ENCODE results near the gene TNFSF18. TPM values are rescaled to one million over a fixed set of nuclear protein-coding genes. Genes with fewer than 3 reads are reported as not detected.

The TNFSF18 gene
- total RNA-seq, 4 donors from 2014 or later: 0.87 to 3.9 (median 2.1) TPM; not detected in 1

DNA sequence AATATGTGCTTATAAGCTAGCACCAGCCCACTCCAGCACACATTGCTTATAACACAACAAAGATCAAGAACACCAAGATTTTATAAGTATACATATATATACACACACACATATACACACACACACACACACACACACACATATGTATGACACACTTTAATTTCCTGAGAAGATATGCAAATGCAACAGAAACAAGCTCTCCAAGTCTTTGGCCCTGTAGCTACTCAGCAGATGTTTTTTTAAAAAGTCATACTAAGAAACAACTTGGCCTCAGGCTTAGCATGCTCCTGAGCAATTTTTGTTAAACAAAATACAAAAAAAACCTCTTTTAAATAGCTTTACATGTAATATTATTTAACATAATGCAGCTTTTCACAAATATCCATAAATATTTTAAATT, 11.1 kb downstream of the TNFSF18 start:
- Histone ChIP-seq H3K36me3 (no peaks in the 10 kb centered on the region), H3K4me3 (no peak overlapping the region), H3K27me3 (no peaks in the 10 kb centered on the region), H3K4me1 (no peaks in the 10 kb centered on the region), H3K27ac (no peak overlapping the region), H3K9me3 (no peaks in the 10 kb centered on the region)
- intact Hi-C loops (cut with DNase I): no loop called here
- no peak for DNase-seq
- TF ChIP-seq, protein P1, sequence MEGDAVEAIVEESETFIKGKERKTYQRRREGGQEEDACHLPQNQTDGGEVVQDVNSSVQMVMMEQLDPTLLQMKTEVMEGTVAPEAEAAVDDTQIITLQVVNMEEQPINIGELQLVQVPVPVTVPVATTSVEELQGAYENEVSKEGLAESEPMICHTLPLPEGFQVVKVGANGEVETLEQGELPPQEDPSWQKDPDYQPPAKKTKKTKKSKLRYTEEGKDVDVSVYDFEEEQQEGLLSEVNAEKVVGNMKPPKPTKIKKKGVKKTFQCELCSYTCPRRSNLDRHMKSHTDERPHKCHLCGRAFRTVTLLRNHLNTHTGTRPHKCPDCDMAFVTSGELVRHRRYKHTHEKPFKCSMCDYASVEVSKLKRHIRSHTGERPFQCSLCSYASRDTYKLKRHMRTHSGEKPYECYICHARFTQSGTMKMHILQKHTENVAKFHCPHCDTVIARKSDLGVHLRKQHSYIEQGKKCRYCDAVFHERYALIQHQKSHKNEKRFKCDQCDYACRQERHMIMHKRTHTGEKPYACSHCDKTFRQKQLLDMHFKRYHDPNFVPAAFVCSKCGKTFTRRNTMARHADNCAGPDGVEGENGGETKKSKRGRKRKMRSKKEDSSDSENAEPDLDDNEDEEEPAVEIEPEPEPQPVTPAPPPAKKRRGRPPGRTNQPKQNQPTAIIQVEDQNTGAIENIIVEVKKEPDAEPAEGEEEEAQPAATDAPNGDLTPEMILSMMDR (IDR thresholded peaks at IDR 0.05): no peak
- no peak for TF ChIP-seq POLR2A (IDR thresholded peaks at IDR 0.05)

DNA sequence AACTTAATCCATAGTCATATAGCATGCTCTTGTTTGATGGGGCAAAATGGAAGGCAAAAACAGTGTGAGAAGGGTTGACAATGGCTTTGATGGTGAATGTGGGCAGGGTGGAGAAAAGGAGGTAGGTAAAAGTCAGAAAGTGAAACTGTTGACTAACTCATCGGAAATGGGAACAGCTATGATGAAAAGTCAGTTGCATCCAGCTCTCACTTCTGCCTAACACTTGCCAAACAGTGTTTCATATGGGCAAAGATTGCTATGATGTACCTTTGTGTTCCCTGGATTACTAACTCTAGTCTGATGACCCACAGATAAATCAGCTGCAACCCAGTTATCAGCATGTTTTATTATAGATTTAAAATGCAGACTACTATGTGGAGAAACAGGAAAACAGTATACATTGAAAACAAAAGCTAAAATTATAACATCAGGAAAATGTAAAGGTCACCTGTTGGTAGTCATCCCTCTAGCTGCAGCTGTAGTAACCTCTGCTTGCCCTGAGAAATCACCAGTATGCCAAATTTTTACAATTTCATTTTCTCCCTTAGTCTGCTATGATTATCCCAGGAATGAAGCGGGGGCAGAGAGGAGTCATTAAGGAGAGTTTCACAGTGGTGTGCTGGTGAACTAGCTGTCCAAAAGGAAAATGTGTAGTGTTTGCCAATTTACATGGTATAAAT, 11.7 kb downstream of the TNFSF18 start:
- no peak overlapping the region for H3K4me3 ChIP-seq
- no peaks in the 10 kb centered on the region for H3K9me3 ChIP-seq
- DNase-seq: no peak
- no peaks in the 10 kb centered on the region for H3K36me3 ChIP-seq
- H3K4me1 ChIP-seq: no peaks in the 10 kb centered on the region
- H3K27ac ChIP-seq: no peak overlapping the region
- no peaks in the 10 kb centered on the region for H3K27me3 ChIP-seq
- TF ChIP-seq, protein P1 (IDR thresholded peaks at IDR 0.05): no peak
- TF ChIP-seq POLR2A (IDR thresholded peaks at IDR 0.05): no peak
- intact Hi-C loops (cut with DNase I): no loop called here
- 66 to 74% methylated on average over 2 of the region's 2 CpGs for WGBS, 2 donors

DNA sequence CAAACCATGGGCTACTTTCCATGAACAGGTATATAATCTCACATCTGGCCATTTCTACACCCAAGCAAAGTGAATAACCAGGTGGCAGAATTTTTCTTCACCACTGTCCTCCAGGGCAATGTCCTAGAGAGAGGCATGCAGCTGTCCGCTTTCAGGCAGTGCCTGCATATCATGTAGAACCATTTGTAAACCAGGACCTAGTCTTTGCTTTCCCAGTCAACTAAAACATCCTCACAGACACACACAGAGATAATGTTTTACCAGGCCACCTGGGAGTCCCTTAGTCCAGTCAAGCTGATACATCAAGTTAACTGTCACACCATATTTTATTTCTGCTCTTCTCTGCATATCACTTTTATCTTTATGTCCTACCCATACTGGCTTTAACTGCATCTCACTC, 26.2 kb downstream of the TNFSF18 start:
- H3K27me3 ChIP-seq: no peaks in the 10 kb centered on the region
- WGBS, 2 donors: 100% methylated on average over 1 of the region's 1 CpG
- intact Hi-C loops (cut with DNase I): no loop called here

DNA sequence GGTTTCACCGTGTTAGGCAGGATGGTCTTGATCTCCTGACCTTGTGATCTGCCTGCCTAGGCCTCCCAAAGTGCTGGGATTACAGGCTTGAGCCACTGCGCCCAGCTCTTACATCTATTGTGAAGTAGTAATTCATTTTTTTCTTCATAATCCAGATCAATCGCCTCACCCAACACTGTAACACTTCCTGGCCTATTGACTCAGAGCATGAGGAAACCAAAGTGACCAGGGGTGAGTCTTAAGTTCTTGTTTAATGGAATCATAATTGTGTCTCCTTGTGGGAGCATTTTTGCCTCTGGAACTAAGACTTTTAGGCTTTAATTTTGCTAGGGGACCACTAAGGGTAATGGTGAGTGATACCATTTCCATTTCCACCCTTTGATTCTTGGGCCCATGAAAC, 27.4 kb downstream of the TNFSF18 start:
- Histone ChIP-seq H3K4me1 (no peaks in the 10 kb centered on the region), H3K9me3 (no peaks in the 10 kb centered on the region), H3K27ac (no peak overlapping the region), H3K36me3 (no peaks in the 10 kb centered on the region), H3K27me3 (no peaks in the 10 kb centered on the region), H3K4me3 (no peak overlapping the region)
- intact Hi-C loops (cut with DNase I): no loop called here
- DNase-seq: no peak
- WGBS, 2 donors: 86 to 92% methylated on average over 3 of the region's 3 CpGs
- no peak for TF ChIP-seq POLR2A (IDR thresholded peaks at IDR 0.05)
- TF ChIP-seq, protein P1 (IDR thresholded peaks at IDR 0.05): no peak

More for the DNA sequence above, 26.2 kb downstream of the TNFSF18 start:
- no peaks in the 10 kb centered on the region for H3K36me3 ChIP-seq
- no peaks in the 10 kb centered on the region for H3K4me1 ChIP-seq
- TF ChIP-seq, protein P1 (IDR thresholded peaks at IDR 0.05): no peak
- TF ChIP-seq POLR2A (IDR thresholded peaks at IDR 0.05): no peak
- no peaks in the 10 kb centered on the region for H3K9me3 ChIP-seq
- no peak overlapping the region for H3K27ac ChIP-seq
- H3K4me3 ChIP-seq: no peak overlapping the region
- DNase-seq: no peak

DNA sequence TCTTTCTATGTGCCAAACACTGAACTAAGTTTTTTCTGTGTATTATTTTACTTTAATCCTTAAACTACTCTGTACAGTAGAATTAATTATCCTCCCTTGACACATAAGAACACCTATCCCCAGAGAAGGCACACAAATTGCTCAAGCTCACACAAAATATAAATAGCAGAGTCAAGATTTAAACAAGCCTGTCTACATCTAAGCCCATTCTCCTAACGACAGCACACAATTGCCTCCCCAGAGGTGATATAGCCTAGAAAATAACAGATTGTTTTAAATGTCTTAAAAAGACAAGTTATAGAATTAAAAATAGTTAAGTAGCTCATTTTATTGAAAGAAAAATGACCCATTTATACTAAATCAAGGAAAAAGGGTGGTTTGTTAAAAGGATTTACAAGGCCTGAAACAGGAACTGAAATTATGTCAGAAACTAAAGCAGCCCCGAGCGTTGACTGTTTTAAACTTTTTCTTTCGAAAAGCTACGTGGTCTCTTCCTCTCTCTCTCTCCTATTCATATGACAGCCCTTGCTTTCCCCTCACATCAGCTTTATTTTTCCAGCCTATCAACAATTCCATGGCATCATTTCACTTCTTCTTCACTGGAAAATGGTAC, 30.5 kb downstream of the TNFSF18 start:
- no peak for TF ChIP-seq POLR2A (IDR thresholded peaks at IDR 0.05)
- TF ChIP-seq, protein P1 (IDR thresholded peaks at IDR 0.05): no peak
- 73 to 83% methylated on average over 5 of the region's 5 CpGs for WGBS, 2 donors
- Histone ChIP-seq H3K9me3 (no peaks in the 10 kb centered on the region), H3K4me1 (no peaks in the 10 kb centered on the region), H3K36me3 (no peaks in the 10 kb centered on the region), H3K4me3 (no peak overlapping the region), H3K27me3 (no peaks in the 10 kb centered on the region), H3K27ac (no peak overlapping the region)
- DNase-seq: no peak
- intact Hi-C loops (cut with DNase I): no loop called here

Data from esophagus squamous epithelium (tissue), 5 donors.